Right lobe of liver (tissue), 4 donors: ENCODE results near the gene OR51A7.

Experiments
- POLR2A ChIP-seq: fragments of 450-650 bp; IDR thresholded peaks from one replicate; pipeline ENCODE4 v1.6.1; 2017; ENCODE audit warnings: antibody characterized with exemption, mild to moderate bottlenecking
- TF ChIP-seq, protein P1 (sequence below), 4 donors: fragments of 200-600 bp in 3 of 4; fragments of 450-650 bp in 1 of 4; IDR thresholded peaks; one replicate each; pipeline versions ENCODE4 v1.5.1 to v1.8.0; 2016 to 2022; ENCODE audit warnings: antibody characterized with exemption in 4 of 4, mild to moderate bottlenecking in 2 of 4
- donor health status: DM: no; HTN: no; CAD: no.
- donor health status: DM: no; HTN: no; CAD: no.
- donor health status: DM: no; HTN: yes; CAD: no.

DNA sequence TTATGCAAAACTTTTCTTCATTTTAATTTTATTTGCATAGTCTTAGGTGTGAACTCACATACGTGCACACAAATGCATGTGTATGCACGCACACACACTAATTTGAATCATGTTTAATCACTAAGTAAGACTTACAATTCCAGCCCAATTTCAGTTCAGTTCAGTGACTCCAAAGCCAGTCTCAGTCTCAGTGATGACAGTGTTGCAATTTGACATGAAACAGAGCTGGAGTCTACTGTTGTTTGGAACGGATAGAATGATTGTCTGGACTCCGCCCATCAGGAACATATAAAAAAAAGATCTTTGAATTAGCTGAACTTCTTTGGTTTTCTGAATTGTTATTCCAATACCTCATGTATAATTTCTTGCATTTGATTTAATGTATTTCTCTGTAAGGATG is 39.7 kb upstream of the OR51A7 start:
- no peak for TF ChIP-seq POLR2A
- TF ChIP-seq, protein P1, sequence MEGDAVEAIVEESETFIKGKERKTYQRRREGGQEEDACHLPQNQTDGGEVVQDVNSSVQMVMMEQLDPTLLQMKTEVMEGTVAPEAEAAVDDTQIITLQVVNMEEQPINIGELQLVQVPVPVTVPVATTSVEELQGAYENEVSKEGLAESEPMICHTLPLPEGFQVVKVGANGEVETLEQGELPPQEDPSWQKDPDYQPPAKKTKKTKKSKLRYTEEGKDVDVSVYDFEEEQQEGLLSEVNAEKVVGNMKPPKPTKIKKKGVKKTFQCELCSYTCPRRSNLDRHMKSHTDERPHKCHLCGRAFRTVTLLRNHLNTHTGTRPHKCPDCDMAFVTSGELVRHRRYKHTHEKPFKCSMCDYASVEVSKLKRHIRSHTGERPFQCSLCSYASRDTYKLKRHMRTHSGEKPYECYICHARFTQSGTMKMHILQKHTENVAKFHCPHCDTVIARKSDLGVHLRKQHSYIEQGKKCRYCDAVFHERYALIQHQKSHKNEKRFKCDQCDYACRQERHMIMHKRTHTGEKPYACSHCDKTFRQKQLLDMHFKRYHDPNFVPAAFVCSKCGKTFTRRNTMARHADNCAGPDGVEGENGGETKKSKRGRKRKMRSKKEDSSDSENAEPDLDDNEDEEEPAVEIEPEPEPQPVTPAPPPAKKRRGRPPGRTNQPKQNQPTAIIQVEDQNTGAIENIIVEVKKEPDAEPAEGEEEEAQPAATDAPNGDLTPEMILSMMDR (IDR thresholded peaks at IDR 0.05) = no peak
